Lower lobe of right lung (tissue), 2 donors: ENCODE data around the gene KCND1. TPM values are rescaled to one million over a fixed set of nuclear protein-coding genes. Genes with fewer than 3 reads are reported as not detected.
A peak's percentile ranks its signal among the peaks of the same experiment; 100 is the strongest.

Experiments
- ATAC-seq, 2 donors: fragments of 200-7000 bp; cut with Tn5 transposase; one replicate each; pipeline ENCODE4 v1.9.1; 2020 to 2022; ENCODE audit warnings: mild to moderate bottlenecking in 2 of 2, moderate library complexity in 2 of 2
- DNase-seq: peaks from one replicate; pipeline ENCODE4 v3.0.0-alpha.2; 2020
- H3K27ac ChIP-seq: fragments of 200-600 bp; one replicate; pipeline ENCODE4 v1.8.0; 2022
- H3K27me3 ChIP-seq: fragments of 200-600 bp; one replicate; pipeline ENCODE4 v1.8.0; 2022; ENCODE audit warnings: low read depth
- H3K36me3 ChIP-seq: fragments of 200-600 bp; one replicate; pipeline ENCODE4 v1.8.0; 2022; ENCODE audit warnings: mild to moderate bottlenecking
- H3K4me1 ChIP-seq: fragments of 200-600 bp; one replicate; pipeline ENCODE4 v1.8.0; 2022
- H3K4me3 ChIP-seq: fragments of 200-600 bp; one replicate; pipeline ENCODE4 v1.8.0; 2022; ENCODE audit warnings: mild to moderate bottlenecking
- H3K9me3 ChIP-seq: fragments of 200-600 bp; one replicate; pipeline ENCODE4 v1.8.0; 2022
- CTCF ChIP-seq: fragments of 200-600 bp; IDR thresholded peaks from one replicate; pipeline ENCODE4 v1.8.0; 2022; ENCODE audit warnings: antibody characterized with exemption, mild to moderate bottlenecking
- intact Hi-C: fragments of 100-400 bp; cut with DNase I; formaldehyde crosslinking; loops from one replicate; pipeline ENCODE4 v1.11.0; 2022
- total RNA-seq: library from RNA; stranded (reverse); fragmentation: NEBNext Ultra II Directional; extraction: Animal tissue kit (Norgen Biotek cat#: 25700); gene quantifications from one replicate; pipeline ENCODE4 v1.2.1, GENCODE V29; 2021
- donor health status: DM: no; HTN: yes; CAD: no; lungs with severe emphysema.

The KCND1 gene
- total RNA-seq, 1 donor from 2014 or later: 1.8 TPM

GRCh38 chrX:48927123-48927522 is 44.5 kb downstream of the KCND1 start:
- Histone ChIP-seq H3K27me3 (no peaks in the 10 kb centered on the region), H3K36me3 (peaks cover 57% of the 10 kb centered on the region), H3K27ac (no peak overlapping the region), H3K9me3 (no peaks in the 10 kb centered on the region), H3K4me3 (no peak overlapping the region), H3K4me1 (no peaks in the 10 kb centered on the region)
- ATAC-seq: no peak
- intact Hi-C loops: no loop called here
- no peak for TF ChIP-seq CTCF
- DNase-seq: no peak

DNA sequence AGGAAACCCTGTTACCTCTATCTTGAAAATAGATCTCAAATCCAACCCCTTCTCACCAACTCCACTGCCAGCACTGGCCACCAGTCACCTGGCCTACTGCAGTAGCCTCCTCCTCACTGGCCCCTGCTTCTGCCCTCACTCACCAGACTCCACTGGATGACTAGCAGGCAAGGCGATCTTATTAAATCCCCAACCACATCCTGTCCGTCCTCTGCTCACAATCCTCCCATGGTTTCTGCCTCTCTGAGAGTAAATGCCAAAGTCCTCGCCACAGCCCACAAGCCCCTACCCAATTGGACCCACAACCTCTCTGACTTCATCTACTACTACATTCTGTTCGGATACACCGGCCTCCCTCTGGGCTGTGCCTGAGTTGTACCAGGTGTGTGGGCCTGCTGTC is 47.4 kb downstream of the KCND1 start:
- no peaks in the 10 kb centered on the region for H3K4me1 ChIP-seq
- no peak overlapping the region for H3K4me3 ChIP-seq
- no peaks in the 10 kb centered on the region for H3K27me3 ChIP-seq
- DNase-seq: no peak
- no peak for TF ChIP-seq CTCF
- intact Hi-C loops: no loop called here
- ATAC-seq: no peak
- H3K36me3 ChIP-seq: peaks cover 35% of the 10 kb centered on the region
- no peak overlapping the region for H3K27ac ChIP-seq
- H3K9me3 ChIP-seq: no peaks in the 10 kb centered on the region

DNA sequence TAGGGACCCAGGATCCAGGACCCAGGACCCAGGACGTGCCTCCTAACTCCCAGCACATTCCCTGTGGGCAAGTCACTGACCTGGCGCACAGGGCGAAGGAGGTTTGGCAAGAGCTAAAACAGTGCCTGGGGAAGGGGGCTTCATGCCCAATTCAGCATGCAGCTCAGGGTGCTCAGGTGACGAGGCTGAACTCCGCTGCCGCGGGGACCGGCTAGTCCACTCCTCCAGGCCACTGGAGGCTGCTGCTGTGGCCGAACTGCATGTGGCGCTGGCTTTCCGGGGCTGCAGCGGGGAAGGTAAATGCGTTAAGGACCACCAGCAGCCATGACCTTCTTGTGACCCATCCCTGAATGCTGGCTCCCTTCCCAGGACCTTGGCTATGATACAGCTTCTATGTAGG is 47.9 kb downstream of the KCND1 start:
- Histone ChIP-seq H3K36me3 (peaks cover 35% of the 10 kb centered on the region), H3K4me3 (no peak overlapping the region), H3K9me3 (no peaks in the 10 kb centered on the region), H3K27me3 (no peaks in the 10 kb centered on the region), H3K27ac (no peak overlapping the region), H3K4me1 (no peaks in the 10 kb centered on the region)
- TF ChIP-seq CTCF: no peak
- DNase-seq (no peak), ATAC-seq (no peak)
- intact Hi-C loops: no loop called here

DNA sequence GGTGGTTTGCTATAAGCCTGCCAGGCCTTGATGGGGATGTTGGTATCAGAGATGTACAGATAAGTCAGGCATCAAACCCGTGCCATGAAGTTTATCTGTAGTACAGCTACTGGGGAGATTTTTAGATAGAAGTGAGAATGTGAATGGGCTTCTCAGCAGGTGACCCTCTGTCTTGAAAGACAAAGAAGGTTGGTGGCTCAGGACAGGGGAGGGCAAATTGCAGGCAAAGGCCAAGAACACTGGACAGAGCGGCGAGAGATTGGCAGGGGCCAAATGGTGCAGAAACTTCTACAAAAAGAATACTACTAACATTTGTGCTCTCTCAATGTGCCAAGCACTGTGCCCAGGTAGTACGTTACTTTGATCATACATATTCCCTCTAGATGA is 50.9 kb downstream of the KCND1 start:
- Histone ChIP-seq H3K4me3 (no peak overlapping the region), H3K4me1 (no peaks in the 10 kb centered on the region), H3K27me3 (no peaks in the 10 kb centered on the region), H3K36me3 (peaks cover 31% of the 10 kb centered on the region), H3K27ac (peak overlapping the region; percentile 6), H3K9me3 (no peaks in the 10 kb centered on the region)
- TF ChIP-seq CTCF: no peak
- intact Hi-C loops: no loop called here
- ATAC-seq (no peak), DNase-seq (no peak)

- ATAC-seq (no peak), DNase-seq (no peak)
- intact Hi-C loops: no loop called here
- Histone ChIP-seq H3K9me3 (no peaks in the 10 kb centered on the region), H3K36me3 (peaks cover 30% of the 10 kb centered on the region), H3K27ac (peak overlapping the region; percentile 86), H3K4me3 (peak overlapping the region; percentile 65), H3K27me3 (no peaks in the 10 kb centered on the region), H3K4me1 (no peaks in the 10 kb centered on the region)
- TF ChIP-seq CTCF: no peak
These were observed 51.5 kb downstream of the KCND1 start for GRCh38 chrX:48919947-48920717.
